H1 (cell line): Measurements from ENCODE around the gene PTPRC. TPM values are rescaled to one million over a fixed set of nuclear protein-coding genes. Genes with fewer than 3 reads are reported as not detected.
A peak's percentile ranks its signal among the peaks of the same experiment; 100 is the strongest.

ENCODE experiments used
- CTCF ChIA-PET: fragments of 300-600 bp; sonication (Branson Sonifier 250); formaldehyde crosslinking; loops from one replicate; lab custom pipeline; 2021; ENCODE audit not compliant: partially characterized antibody; lab: Charles Lee
- POLR2A ChIA-PET: fragments of 300-600 bp; sonication (Branson Sonifier 250); formaldehyde crosslinking; loops from one replicate; lab custom pipeline; 2021; ENCODE audit warnings: inconsistent platforms; ENCODE audit not compliant: partially characterized antibody; lab: Charles Lee
- DNase-seq, 2 experiments: peaks; one replicate each; pipeline versions ENCODE4 v3.0.0 to v3.0.0-alpha.2; 2010 to 2022; ENCODE audit warnings: low spot score in 2 of 2, low read depth in 1 of 2, mixed read lengths in 1 of 2
- FAIRE-seq: peaks from 2 replicates; lab custom pipeline; 2011; peaks lifted over from hg19 to GRCh38; lab: Jason Lieb, UNC
- H2AFZ ChIP-seq: 2 replicates; pipeline ENCODE4 v1.8.1; 2012; ENCODE audit warnings: low read length, inconsistent platforms
- H2AK5ac ChIP-seq: 2 replicates; pipeline ENCODE4 v1.6.1; 2013; ENCODE audit warnings: low read depth, low read length
- H2BK120ac ChIP-seq: replicated peaks from 2 replicates; pipeline ENCODE3; 2013; ENCODE audit warnings: low read depth, low read length, inconsistent platforms
- H2BK12ac ChIP-seq: 2 replicates; pipeline ENCODE4 v1.6.1; 2013; ENCODE audit warnings: low read depth, low read length
- H2BK15ac ChIP-seq: 2 replicates; pipeline ENCODE4 v1.6.1; 2013; ENCODE audit warnings: low read length
- H2BK20ac ChIP-seq: 2 replicates; pipeline ENCODE4 v1.6.1; 2013; ENCODE audit warnings: low read length
- H2BK5ac ChIP-seq: 2 replicates; pipeline ENCODE4 v1.6.1; 2013; ENCODE audit warnings: low read depth, low read length
- H3K14ac ChIP-seq: 2 replicates; pipeline ENCODE4 v1.6.1; 2013; ENCODE audit warnings: inconsistent platforms; ENCODE audit not compliant: insufficient read length
- H3K18ac ChIP-seq: 2 replicates; pipeline ENCODE4 v1.6.1; 2013; ENCODE audit warnings: low read length; ENCODE audit errors: extremely low read depth
- H3K23ac ChIP-seq: 2 replicates; pipeline ENCODE4 v1.6.1; 2013; ENCODE audit warnings: inconsistent platforms; ENCODE audit not compliant: insufficient read length
- H3K23me2 ChIP-seq: 2 replicates; pipeline ENCODE4 v1.6.1; 2013; ENCODE audit warnings: low read depth, low read length
- H3K27ac ChIP-seq: 2 replicates; pipeline ENCODE4 v1.6.1; 2011; ENCODE audit warnings: low read depth, low read length, inconsistent platforms
- H3K27me3 ChIP-seq, 4 experiments: replicated peaks in 1 of 4; 1 replicate in 1 of 4; 2 replicates in 3 of 4; pipeline versions ENCODE4 v1.6.1 to v1.8.1; 2011 to 2013; ENCODE audit warnings: low read length in 3 of 4, mild to moderate bottlenecking in 3 of 4, inconsistent platforms in 2 of 4, mixed read lengths in 2 of 4, moderate library complexity in 1 of 4; ENCODE audit not compliant: control insufficient read depth in 3 of 4, insufficient read depth in 3 of 4; ENCODE audit errors: extremely low read depth in 1 of 4
- H3K36me3 ChIP-seq, 4 experiments: 2 replicates each; pipeline versions ENCODE4 v1.6.1 to v1.8.1; 2011 to 2013; ENCODE audit warnings: mild to moderate bottlenecking in 4 of 4, low read length in 3 of 4, moderate library complexity in 2 of 4, control low read depth in 1 of 4, inconsistent platforms in 1 of 4; ENCODE audit not compliant: insufficient read depth in 4 of 4, control insufficient read depth in 2 of 4
- H3K4ac ChIP-seq: replicated peaks from 2 replicates; pipeline ENCODE3; 2013; ENCODE audit warnings: low read length, low read depth, mixed read lengths, inconsistent platforms; ENCODE audit not compliant: insufficient read length
- H3K4me1 ChIP-seq, 4 experiments: replicated peaks in 1 of 4; 1 replicate in 1 of 4; 2 replicates in 3 of 4; pipeline versions ENCODE4 v1.6.1 to v1.8.1; 2011 to 2013; ENCODE audit warnings: low read length in 3 of 4, inconsistent platforms in 2 of 4, mixed read lengths in 1 of 4; ENCODE audit not compliant: insufficient read depth in 4 of 4, control insufficient read depth in 3 of 4
- H3K4me2 ChIP-seq, 2 experiments: 2 replicates each; pipeline versions ENCODE4 v1.6.1 to v1.8.1; 2011 to 2013; ENCODE audit warnings: low read depth in 2 of 2, low read length in 2 of 2, control low read depth in 1 of 2, inconsistent platforms in 1 of 2, mild to moderate bottlenecking in 1 of 2; ENCODE audit not compliant: insufficient read depth in 1 of 2
- H3K4me3 ChIP-seq, 4 experiments: fragments of 200-600, 300-600 bp in 1 of 4; sonication (generic), shearing (Covaris generic), sonication (Bioruptor Twin) in 1 of 4; 2 replicates each; pipeline versions ENCODE4 v1.5.1 to v1.8.1; 2011 to 2016; ENCODE audit warnings: low read length in 4 of 4, low read depth in 3 of 4, control low read depth in 2 of 4, inconsistent platforms in 2 of 4, mild to moderate bottlenecking in 2 of 4, mixed read lengths in 1 of 4, moderate library complexity in 1 of 4; ENCODE audit not compliant: insufficient read depth in 2 of 4; ENCODE audit errors: extremely low read depth in 1 of 4
- H3K56ac ChIP-seq: replicated peaks from 2 replicates; pipeline ENCODE3; 2013; ENCODE audit warnings: low read depth, mild to moderate bottlenecking, mixed read lengths, low read length, inconsistent platforms; ENCODE audit not compliant: insufficient read length
- H3K79me1 ChIP-seq: 2 replicates; pipeline ENCODE4 v1.6.1; 2013; ENCODE audit warnings: low read depth, low read length, control low read depth
- H3K79me2 ChIP-seq, 2 experiments: 2 replicates each; pipeline versions ENCODE4 v1.6.1 to v1.8.1; 2012 to 2013; ENCODE audit warnings: low read length in 2 of 2, mild to moderate bottlenecking in 2 of 2, inconsistent platforms in 1 of 2; ENCODE audit not compliant: insufficient read depth in 2 of 2, control insufficient read depth in 1 of 2
- H3K9ac ChIP-seq, 4 experiments: replicated peaks in 1 of 4; 1 replicate in 1 of 4; 2 replicates in 3 of 4; pipeline versions ENCODE4 v1.6.1 to v1.8.1; 2011 to 2013; ENCODE audit warnings: low read depth in 3 of 4, low read length in 3 of 4, control low read depth in 2 of 4, mild to moderate bottlenecking in 2 of 4, moderate library complexity in 2 of 4, inconsistent platforms in 1 of 4; ENCODE audit errors: extremely low read depth in 1 of 4
- H3K9me3 ChIP-seq, 2 experiments: 2 replicates each; pipeline versions ENCODE4 v1.6.1 to v1.8.1; 2012 to 2013; ENCODE audit warnings: mild to moderate bottlenecking in 2 of 2, moderate library complexity in 2 of 2, control low read depth in 1 of 2, inconsistent platforms in 1 of 2, low read depth in 1 of 2, low read length in 1 of 2, mixed read lengths in 1 of 2; ENCODE audit not compliant: insufficient read depth in 2 of 2
- H4K20me1 ChIP-seq, 2 experiments: replicated peaks in 1 of 2; 2 replicates each; pipeline versions ENCODE3 to v1.8.1; 2011 to 2013; ENCODE audit warnings: inconsistent platforms in 2 of 2, low read length in 2 of 2, mild to moderate bottlenecking in 1 of 2; ENCODE audit not compliant: insufficient read depth in 2 of 2, control insufficient read depth in 1 of 2
- H4K5ac ChIP-seq: 2 replicates; pipeline ENCODE4 v1.6.1; 2013; ENCODE audit warnings: low read length, low read depth, mixed read lengths, inconsistent platforms; ENCODE audit not compliant: insufficient read length
- H4K8ac ChIP-seq: 2 replicates; pipeline ENCODE4 v1.8.0; 2013; ENCODE audit warnings: mild to moderate bottlenecking, moderate library complexity, low read length, inconsistent platforms; ENCODE audit not compliant: insufficient read depth; ENCODE audit errors: extremely low read depth
- H4K91ac ChIP-seq: replicated peaks from 2 replicates; pipeline ENCODE3; 2013; ENCODE audit warnings: low read length, mixed read lengths, inconsistent platforms; ENCODE audit not compliant: insufficient read length
- CEBPB ChIP-seq: IDR thresholded peaks from 2 replicates; pipeline ENCODE4 v1.6.1; 2012; ENCODE audit warnings: low read depth, low read length
- CHD2 ChIP-seq: IDR thresholded peaks from 2 replicates; pipeline ENCODE4 v1.6.1; 2012; ENCODE audit warnings: low read length, improper control_type of control experiment
- CTCF ChIP-seq, 3 experiments: IDR thresholded peaks; 1 replicate in 2 of 3; 2 replicates in 1 of 3; pipeline versions ENCODE4 v1.5.1 to v1.6.1; 2011; ENCODE audit warnings: low read length in 3 of 3, mild to moderate bottlenecking in 3 of 3, inconsistent platforms in 2 of 3, low read depth in 1 of 3, moderate library complexity in 1 of 3; ENCODE audit not compliant: insufficient read depth in 1 of 3; ENCODE audit errors: control extremely low read depth in 1 of 3
- EP300 ChIP-seq, 2 experiments: IDR thresholded peaks; 1 replicate in 1 of 2; 2 replicates in 1 of 2; pipeline ENCODE4 v1.6.1; 2011 to 2012; ENCODE audit warnings: low read depth in 2 of 2, low read length in 2 of 2, mild to moderate bottlenecking in 2 of 2, borderline replicate concordance in 1 of 2, inconsistent platforms in 1 of 2, moderate library complexity in 1 of 2
- HDAC2 ChIP-seq, 2 experiments: fragments of 300-600 bp in 1 of 2; sonication (generic) in 1 of 2; IDR thresholded peaks; 2 replicates each; pipeline ENCODE4 v1.6.1; 2011 to 2012; ENCODE audit warnings: low read depth in 2 of 2, low read length in 2 of 2, mild to moderate bottlenecking in 2 of 2, moderate library complexity in 2 of 2, borderline replicate concordance in 1 of 2, inconsistent platforms in 1 of 2
- POU5F1 ChIP-seq: IDR thresholded peaks from 2 replicates; pipeline ENCODE4 v1.6.1; 2011; ENCODE audit warnings: low read depth, mild to moderate bottlenecking, low read length, moderate library complexity
- RAD21 ChIP-seq, 2 experiments: IDR thresholded peaks in 1 of 2; conservative IDR thresholded peaks in 1 of 2; 2 replicates each; pipeline ENCODE4 v1.6.1; 2011; ENCODE audit warnings: low read depth in 2 of 2, low read length in 2 of 2, improper control_type of control experiment in 1 of 2, inconsistent platforms in 1 of 2, mild to moderate bottlenecking in 1 of 2, moderate library complexity in 1 of 2
- SRF ChIP-seq: IDR thresholded peaks from 2 replicates; pipeline ENCODE4 v1.6.1; 2011; ENCODE audit warnings: mild to moderate bottlenecking, low read depth, low read length, moderate library complexity
- WGBS, 2 experiments: shearing (Covaris generic) in 1 of 2; methylation state at CpG; one replicate each; pipeline versions ENCODE4 v1.1.6 to v1.1.7; 2013 to 2015; ENCODE audit warnings: low lambda C conversion rate in 2 of 2, mixed read lengths in 2 of 2, inconsistent platforms in 1 of 2, low coverage in 1 of 2, missing lambda C conversion rate in 1 of 2; ENCODE audit not compliant: insufficient replicate concordance in 2 of 2, insufficient coverage in 1 of 2, insufficient read length in 1 of 2; ENCODE audit errors: extremely low coverage in 1 of 2, missing lambda C conversion rate in 1 of 2; 5-methylcytosine and 5-hydroxymethylcytosine counted together
- polyA plus RNA-seq, 7 experiments: library from polyadenylated mRNA; depleted of rRNA in 3 of 7; stranded (reverse) in 5 of 7; unstranded in 2 of 7; fragments of >200 nt in 5 of 7; fragments of 200-250 nt in 2 of 7; gene quantifications; 1 replicate in 5 of 7; 2 replicates in 1 of 7; 4 replicates in 1 of 7; pipeline versions ENCODE4 v1.2.1 to v1.2.3, GENCODE V29; 2011 to 2013; ENCODE audit warnings: missing spikeins in 2 of 7, mixed read lengths in 2 of 7
- total RNA-seq: library from RNA; stranded (reverse); fragmentation: NEBNext Ultra II Directional; extraction: Animal tissue kit (Norgen Biotek cat#: 25700); gene quantifications from 2 replicates; pipeline ENCODE4 v1.2.1, GENCODE V29; 2021

Gene PTPRC
- total and polyA plus RNA-seq, 2 of the 8 experiments (the other 6 are each of a cell fraction or from before 2014, with no cell fraction given): 0.05 TPM; not detected in 1

- H3K27me3 ChIP-seq: no peaks in the 10 kb centered on the region
- H3K9me3 ChIP-seq: no peaks in the 10 kb centered on the region
- no peak overlapping the region for H2BK15ac ChIP-seq
- ChIA-PET CTCF (interaction anchor here (0.6 to 1.9 kb wide), 13 partner anchors 10 to 651 kb away, joined by 3 to 7 read pairs (median 3); no protein-coding TSS in a partner anchor), POLR2A (no interaction called here)
- H3K23me2 ChIP-seq: no peaks in the 10 kb centered on the region
- H2BK20ac ChIP-seq: no peak overlapping the region
- no peak overlapping the region for H3K27ac ChIP-seq
- H3K56ac ChIP-seq: no peak overlapping the region
- no peak overlapping the region for H2BK5ac ChIP-seq
- no peak overlapping the region for H4K5ac ChIP-seq
- H4K91ac ChIP-seq: no peak overlapping the region
- no peaks in the 10 kb centered on the region for H3K36me3 ChIP-seq
- FAIRE-seq: peak; percentile 60
- no peaks in the 10 kb centered on the region for H3K79me2 ChIP-seq
- TF ChIP-seq CTCF (IDR thresholded peaks at IDR 0.05; ENCODE audit: control extremely low read depth in 1 of 3, insufficient read depth in 1 of 3, low read depth in 1 of 3, low read length in 3 of 3): peak in 2 of 3 experiments; percentile 46 to 62; a peak in 3 of 4 replicates
- TF ChIP-seq EP300 (IDR thresholded peaks at IDR 0.05; ENCODE audit: borderline replicate concordance in 1 of 2, low read depth in 2 of 2, low read length in 2 of 2): no peak
- TF ChIP-seq POU5F1: no peak
- no peak for TF ChIP-seq SRF
- TF ChIP-seq CHD2: no peak
- TF ChIP-seq CEBPB: no peak
- TF ChIP-seq HDAC2 (IDR thresholded peaks at IDR 0.05; ENCODE audit: borderline replicate concordance in 1 of 2, low read depth in 2 of 2, low read length in 2 of 2): no peak
- TF ChIP-seq RAD21 (IDR thresholded peaks at IDR 0.05 in 1 of 2, conservative IDR thresholded peaks at IDR 0.05 in 1 of 2; ENCODE audit: low read depth in 2 of 2, low read length in 2 of 2): peak; percentile 90 to 92
- TF ChIP-seq, all 59 proteins: peak for 2
- Histone ChIP-seq H2BK12ac (no peak overlapping the region), H2AFZ (no peak overlapping the region), H3K23ac (no peak overlapping the region), H3K4me1 (no peaks in the 10 kb centered on the region; a peak in 1 of 7 replicates), H4K8ac (no peak overlapping the region), H2BK120ac (no peak overlapping the region), H3K4me3 (no peak overlapping the region), H3K4ac (no peak overlapping the region), H3K18ac (no peak overlapping the region), H3K4me2 (no peak overlapping the region), H3K79me1 (no peaks in the 10 kb centered on the region), H2AK5ac (no peak overlapping the region), H3K9ac (no peak overlapping the region), H4K20me1 (no peaks in the 10 kb centered on the region), H3K14ac (no peak overlapping the region)
- DNase-seq: no peak
- WGBS, 2 experiments: 70% methylated on average over 3 of the region's 3 CpGs; no CpG with 5 or more reads in 1 of the 2 experiments
Observed at GRCh38 chr1:198771563-198772153, 132.8 kb downstream of the PTPRC start.
